Stomach (tissue), 9 donors: ENCODE results near the gene SNTG2. TPM values are rescaled to one million over a fixed set of nuclear protein-coding genes. Genes with fewer than 3 reads are reported as not detected.
"Not testable (repeated sequence)": the region's sequence is repeated elsewhere in the genome, so short reads cannot be mapped to it uniquely, and the experiment has no call there.

Experiments used
- DNase-seq, 2 donors: peaks; one replicate each; pipeline versions ENCODE4 v3.0.0 to v3.0.0-alpha.2; 2013 to 2019
- H3K27ac ChIP-seq, 5 donors: fragments of 200-600 bp in 4 of 5; sonication (generic) in 4 of 5; one replicate each; pipeline ENCODE4 v1.5.1; 2013 to 2019; ENCODE audit warnings: mild to moderate bottlenecking in 1 of 5, moderate library complexity in 1 of 5
- H3K27me3 ChIP-seq, 3 donors: fragments of 200-600 bp; sonication (generic); one replicate each; pipeline ENCODE4 v1.5.1; 2017 to 2019; ENCODE audit warnings: mixed run types in 1 of 3
- H3K36me3 ChIP-seq, 4 donors: fragments of 200-600 bp; sonication (generic); 1 replicate in 3 of 4; 2 replicates in 1 of 4; pipeline ENCODE4 v1.5.1; 2016 to 2019
- H3K4me1 ChIP-seq, 4 donors: fragments of 200-600 bp; sonication (generic); one replicate each; pipeline ENCODE4 v1.5.1; 2016 to 2019
- H3K4me3 ChIP-seq, 4 donors: fragments of 200-600 bp; sonication (generic) in 3 of 4; one replicate each; pipeline ENCODE4 v1.5.1; 2016 to 2019; ENCODE audit warnings: mild to moderate bottlenecking in 1 of 4
- H3K9me3 ChIP-seq, 4 donors: fragments of 200-600 bp; sonication (generic); one replicate each; pipeline ENCODE4 v1.5.1; 2016 to 2019
- EP300 ChIP-seq: sonication (generic); formaldehyde crosslinking; IDR thresholded peaks from one replicate; pipeline ENCODE4 v1.6.1; 2017; ENCODE audit warnings: antibody characterized with exemption
- POLR2A ChIP-seq, 4 donors: fragments of 450-650 bp; IDR thresholded peaks; one replicate each; pipeline ENCODE4 v1.6.1; 2016; ENCODE audit warnings: antibody characterized with exemption in 4 of 4, control low read depth in 2 of 4, mild to moderate bottlenecking in 1 of 4, moderate library complexity in 1 of 4
- POLR2AphosphoS5 ChIP-seq, 3 donors: sonication (generic); formaldehyde crosslinking; IDR thresholded peaks; one replicate each; pipeline ENCODE4 v1.6.1; 2016; ENCODE audit warnings: antibody characterized with exemption in 3 of 3
- WGBS, 5 donors: extraction: QIAGEN DNeasy Blood & Tissue Kit in 3 of 5; methylation state at CpG; one replicate each; pipeline versions ENCODE4 v1.1.5 to v1.1.7; 2013 to 2018; 5-methylcytosine and 5-hydroxymethylcytosine counted together
- intact Hi-C: fragments of 100-400 bp; cut with DNase I; formaldehyde crosslinking; loops from one replicate; pipeline ENCODE4 v1.15.1; 2023; ENCODE audit warnings: low total_unique reads
- polyA plus RNA-seq, 3 donors: library from polyadenylated mRNA; stranded (reverse); fragments of 200-250 nt; gene quantifications; one replicate each; pipeline ENCODE4 v1.2.3, GENCODE V29; 2013
- total RNA-seq, 5 donors: library from RNA; depleted of rRNA; stranded (reverse); fragments of >200 nt; gene quantifications; one replicate each; pipeline versions ENCODE4 v1.1.0 to v1.2.3, GENCODE V29; 2014 to 2016
- TF ChIP-seq, protein P1 (sequence below), 7 experiments: fragments of 450-650 bp in 4 of 7; fragments of 200-600 bp in 3 of 7; sonication (generic) in 3 of 7; IDR thresholded peaks; one replicate each; pipeline ENCODE4 v1.5.1; 2016 to 2019; ENCODE audit warnings: antibody characterized with exemption in 7 of 7, control low read depth in 2 of 7, mild to moderate bottlenecking in 1 of 7
- donor health status: healthy with polysubstance abuse.
- donor health status: Bipolar disorder and iron deficiency.
- donor health status: healthy.

SNTG2 gene
- total and polyA plus RNA-seq, 8 donors = 0.68 to 19.6 (median 5.3) TPM; not detected in 1

DNA sequence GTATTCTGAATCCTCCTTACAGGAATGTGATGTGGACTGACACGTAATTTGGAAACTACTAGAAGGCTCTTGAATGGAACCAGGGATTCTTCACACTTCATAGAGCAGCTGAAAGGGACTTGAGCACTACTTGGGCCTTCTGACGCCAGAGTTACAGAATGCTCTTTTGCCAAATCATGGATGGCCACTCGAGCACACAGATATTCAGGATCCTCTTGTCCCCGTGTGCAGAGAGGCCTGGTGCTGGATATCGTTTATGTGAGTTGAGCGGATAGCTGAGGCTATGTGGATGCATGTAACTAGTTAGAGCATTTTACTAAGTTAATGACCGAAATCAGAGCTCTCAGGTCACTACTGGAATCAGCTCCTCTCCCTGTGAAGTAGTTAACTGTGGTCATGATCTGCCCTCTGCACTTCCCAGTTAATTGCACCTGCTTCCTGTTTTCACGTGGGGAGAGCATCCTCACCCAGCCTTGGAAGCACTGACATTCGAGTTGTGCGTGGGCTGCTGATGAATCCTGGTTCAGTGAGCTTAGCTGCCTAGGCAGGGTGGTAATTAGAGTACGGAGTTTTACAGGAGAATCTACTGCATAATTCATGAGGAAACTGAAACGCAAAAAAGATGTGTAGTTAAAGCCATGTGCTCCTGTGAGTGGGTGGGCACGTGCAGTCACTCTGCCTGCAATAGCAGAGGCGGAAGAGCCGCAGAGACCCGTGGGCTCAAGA is 457.5 kb downstream of the SNTG2 start:
- DNase-seq = no peak
- Histone ChIP-seq H3K27ac (no peak overlapping the region), H3K9me3 (no peaks in the 10 kb centered on the region), H3K4me3 (no peak overlapping the region), H3K27me3 (no peaks in the 10 kb centered on the region), H3K36me3 (no peaks in the 10 kb centered on the region), H3K4me1 (no peaks in the 10 kb centered on the region)
- no peak for TF ChIP-seq POLR2A (IDR thresholded peaks at IDR 0.05)
- no peak for TF ChIP-seq EP300
- no peak for TF ChIP-seq POLR2AphosphoS5 (IDR thresholded peaks at IDR 0.05)
- TF ChIP-seq, protein P1, sequence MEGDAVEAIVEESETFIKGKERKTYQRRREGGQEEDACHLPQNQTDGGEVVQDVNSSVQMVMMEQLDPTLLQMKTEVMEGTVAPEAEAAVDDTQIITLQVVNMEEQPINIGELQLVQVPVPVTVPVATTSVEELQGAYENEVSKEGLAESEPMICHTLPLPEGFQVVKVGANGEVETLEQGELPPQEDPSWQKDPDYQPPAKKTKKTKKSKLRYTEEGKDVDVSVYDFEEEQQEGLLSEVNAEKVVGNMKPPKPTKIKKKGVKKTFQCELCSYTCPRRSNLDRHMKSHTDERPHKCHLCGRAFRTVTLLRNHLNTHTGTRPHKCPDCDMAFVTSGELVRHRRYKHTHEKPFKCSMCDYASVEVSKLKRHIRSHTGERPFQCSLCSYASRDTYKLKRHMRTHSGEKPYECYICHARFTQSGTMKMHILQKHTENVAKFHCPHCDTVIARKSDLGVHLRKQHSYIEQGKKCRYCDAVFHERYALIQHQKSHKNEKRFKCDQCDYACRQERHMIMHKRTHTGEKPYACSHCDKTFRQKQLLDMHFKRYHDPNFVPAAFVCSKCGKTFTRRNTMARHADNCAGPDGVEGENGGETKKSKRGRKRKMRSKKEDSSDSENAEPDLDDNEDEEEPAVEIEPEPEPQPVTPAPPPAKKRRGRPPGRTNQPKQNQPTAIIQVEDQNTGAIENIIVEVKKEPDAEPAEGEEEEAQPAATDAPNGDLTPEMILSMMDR (IDR thresholded peaks at IDR 0.05) = no peak
- 74 to 81% (median 77%) methylated on average over 16 of the region's 16 CpGs for WGBS, 5 donors
- intact Hi-C loops = no loop called here

DNA sequence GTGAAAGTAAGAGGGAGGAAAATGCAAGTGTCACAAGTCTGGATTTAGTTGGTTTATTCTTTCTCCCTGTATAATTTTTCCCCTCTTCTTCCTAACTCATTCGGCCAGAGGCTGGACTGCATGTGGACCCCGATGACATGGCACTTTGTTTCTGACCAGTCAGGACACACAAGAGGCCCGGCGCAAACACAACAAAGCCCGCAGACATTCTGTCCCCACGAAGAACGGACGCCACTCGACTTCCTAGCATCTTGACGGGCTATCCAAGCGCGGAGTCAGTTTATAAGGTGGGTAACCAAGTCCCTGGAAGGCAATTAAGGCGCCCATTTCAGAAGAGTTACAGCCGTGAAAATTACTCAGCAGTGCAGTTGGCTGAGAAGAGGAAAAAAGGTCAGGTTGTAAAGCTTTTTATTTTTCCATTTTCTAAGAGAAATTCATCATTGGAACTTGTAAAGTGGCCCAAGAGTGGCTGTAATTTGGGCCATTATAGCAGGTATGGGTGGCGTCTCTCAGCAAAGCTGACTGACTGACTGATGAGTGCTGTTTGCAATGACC is 462.6 kb downstream of the SNTG2 start, which contains the start of gene TPO:
TPO (plus strand) TSS at position 308 of the 555 bp plus-strand sequence. CDS start 946 bp downstream, outside the sequence.
- no peaks in the 10 kb centered on the region for H3K27me3 ChIP-seq
- DNase-seq = no peak
- 88 to 93% (median 89%) methylated on average over 15 of the region's 15 CpGs for WGBS, 5 donors
- H3K27ac ChIP-seq = no peak within 1 kb of the TSS
- no peak within 1 kb of the TSS for H3K4me3 ChIP-seq
- no peaks in the 10 kb centered on the region for H3K36me3 ChIP-seq
- no peak for TF ChIP-seq POLR2A (IDR thresholded peaks at IDR 0.05)
- TF ChIP-seq EP300 = no peak
- H3K4me1 ChIP-seq = no peaks in the 10 kb centered on the region
- H3K9me3 ChIP-seq = no peaks in the 10 kb centered on the region
- intact Hi-C loops = no loop called here

DNA sequence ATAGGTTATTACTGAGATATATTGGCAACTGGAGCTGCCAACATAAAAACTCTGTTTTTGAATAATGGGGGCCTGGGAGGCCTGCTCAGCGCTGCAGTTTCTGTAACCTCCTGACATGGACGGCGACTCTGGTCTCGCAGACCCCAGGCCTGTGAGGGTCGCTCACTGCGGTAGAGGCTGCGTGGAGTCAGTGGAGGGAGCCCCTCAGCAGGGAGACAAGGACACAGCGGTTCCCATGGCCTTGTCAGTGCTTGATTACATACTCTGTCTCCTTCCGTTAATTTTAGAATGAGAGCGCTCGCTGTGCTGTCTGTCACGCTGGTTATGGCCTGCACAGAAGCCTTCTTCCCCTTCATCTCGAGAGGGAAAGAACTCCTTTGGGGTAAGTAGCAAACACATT is 463.5 kb downstream of the SNTG2 start:
- 84 to 89% (median 85%) methylated on average over 13 of the region's 13 CpGs for WGBS, 5 donors

DNA sequence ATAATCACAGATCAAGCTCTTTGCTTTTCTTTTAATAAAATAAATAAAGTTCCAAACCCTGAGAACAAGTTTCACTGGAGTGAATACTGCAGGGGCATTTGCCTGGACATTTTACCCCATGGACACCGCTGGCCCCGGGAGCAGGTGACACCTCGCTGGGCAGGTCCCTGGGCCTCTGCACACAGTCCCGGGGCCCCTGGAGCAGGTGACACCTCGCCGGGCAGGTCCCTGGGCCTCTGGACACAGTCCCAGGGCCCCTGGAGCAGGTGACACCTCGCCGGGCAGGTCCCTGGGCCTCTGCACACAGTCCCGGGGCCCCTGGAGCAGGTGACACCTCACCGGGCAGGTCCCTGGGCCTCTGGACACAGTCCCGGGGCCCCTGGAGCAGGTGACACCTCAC is 464.3 kb downstream of the SNTG2 start:
- H3K36me3 ChIP-seq, H3K27ac ChIP-seq, H3K4me3 ChIP-seq, intact Hi-C loops, H3K27me3 ChIP-seq, H3K4me1 ChIP-seq, H3K9me3 ChIP-seq: not testable (repeated sequence)
- peak in 1 of 2 donors; percentile 35 for DNase-seq
- WGBS, 5 donors = 34 to 55% (median 40%) methylated on average over 6 to 11 of the region's 11 CpGs

More for the DNA sequence above, 463.5 kb downstream of the SNTG2 start:
- Histone ChIP-seq H3K9me3 (no peaks in the 10 kb centered on the region), H3K27me3 (no peaks in the 10 kb centered on the region), H3K27ac (no peak overlapping the region), H3K4me1 (no peaks in the 10 kb centered on the region), H3K36me3 (no peaks in the 10 kb centered on the region), H3K4me3 (no peak overlapping the region)
- intact Hi-C loops = no loop called here
- TF ChIP-seq POLR2AphosphoS5 (IDR thresholded peaks at IDR 0.05) (no peak), EP300 (no peak), POLR2A (IDR thresholded peaks at IDR 0.05) (no peak)
- TF ChIP-seq, protein P1 (IDR thresholded peaks at IDR 0.05) = no peak
- DNase-seq = no peak

DNA sequence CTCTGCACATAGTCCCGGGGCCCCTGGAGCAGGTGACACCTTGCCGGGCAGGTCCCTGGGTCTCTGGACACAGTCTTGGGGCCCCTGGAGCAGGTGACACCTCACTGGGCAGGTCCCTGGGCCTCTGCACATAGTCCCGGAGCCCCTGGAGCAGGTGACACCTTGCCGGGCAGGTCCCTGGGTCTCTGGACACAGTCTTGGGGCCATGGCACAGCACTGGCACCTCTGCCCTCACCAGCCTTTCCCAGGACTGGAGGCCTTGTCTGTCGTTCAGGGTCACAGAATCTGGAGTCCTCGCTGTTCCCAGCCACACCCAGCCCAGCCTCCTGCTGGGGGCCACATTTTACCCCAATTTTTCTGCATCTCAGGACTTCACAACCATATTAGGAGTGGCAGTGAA is 464.9 kb downstream of the SNTG2 start:
- H3K27ac ChIP-seq = peak overlapping the region in 2 of 5 donors; percentile 24 to 25
- no peaks in the 10 kb centered on the region for H3K4me1 ChIP-seq
- TF ChIP-seq POLR2A (IDR thresholded peaks at IDR 0.05) (no peak), POLR2AphosphoS5 (IDR thresholded peaks at IDR 0.05) (no peak), EP300 (no peak)
- TF ChIP-seq, protein P1 (IDR thresholded peaks at IDR 0.05) = no peak
- H3K36me3 ChIP-seq = no peaks in the 10 kb centered on the region
- H3K27me3 ChIP-seq = no peaks in the 10 kb centered on the region
- no peaks in the 10 kb centered on the region for H3K9me3 ChIP-seq
- intact Hi-C loops = no loop called here
- DNase-seq = no peak
- H3K4me3 ChIP-seq = no peak overlapping the region
- WGBS, 5 donors = 58 to 90% (median 69%) methylated on average over 2 to 6 of the region's 6 CpGs
